Heart right ventricle (tissue), 16 donors: Measurements from ENCODE around the gene DUSP2. TPM values are rescaled to one million over a fixed set of nuclear protein-coding genes. Genes with fewer than 3 reads are reported as not detected.
A peak's percentile ranks its signal among the peaks of the same experiment; 100 is the strongest.
"Not testable (repeated sequence)": the region's sequence is repeated elsewhere in the genome, so short reads cannot be mapped to it uniquely, and the experiment has no call there.

Source experiments
- ATAC-seq, 8 donors: fragments of 200-7000 bp; cut with Tn5 transposase; one replicate each; pipeline ENCODE4 v1.9.1; 2020; ENCODE audit warnings: mild to moderate bottlenecking in 8 of 8, moderate library complexity in 8 of 8, moderate number of reproducible peaks in 1 of 8
- DNase-seq, 2 donors: peaks; one replicate each; pipeline ENCODE4 v3.0.0-alpha.2; 2020
- H3K27ac ChIP-seq, 10 donors: fragments of 200-600 bp; sonication (generic) in 2 of 10; one replicate each; pipeline versions ENCODE4 v1.5.0 to v1.8.0; 2020 to 2022; ENCODE audit warnings: mild to moderate bottlenecking in 3 of 10
- H3K27me3 ChIP-seq, 7 donors: fragments of 200-600 bp; one replicate each; pipeline ENCODE4 v1.8.0; 2021 to 2022; ENCODE audit warnings: mild to moderate bottlenecking in 2 of 7
- H3K36me3 ChIP-seq, 9 donors: fragments of 200-600 bp; sonication (generic) in 1 of 9; one replicate each; pipeline versions ENCODE4 v1.5.0 to v1.8.0; 2020 to 2022; ENCODE audit warnings: mild to moderate bottlenecking in 2 of 9
- H3K4me1 ChIP-seq, 9 donors: fragments of 200-600 bp; sonication (generic) in 1 of 9; one replicate each; pipeline versions ENCODE4 v1.5.0 to v1.8.0; 2020 to 2022; ENCODE audit warnings: mild to moderate bottlenecking in 4 of 9
- H3K4me3 ChIP-seq, 10 donors: fragments of 200-600 bp; sonication (generic) in 2 of 10; one replicate each; pipeline versions ENCODE4 v1.5.0 to v1.8.0; 2020 to 2022; ENCODE audit warnings: mild to moderate bottlenecking in 7 of 10, moderate library complexity in 2 of 10
- H3K9me3 ChIP-seq, 11 donors: fragments of 200-600 bp in 10 of 11; sonication (generic) in 2 of 11; one replicate each; pipeline versions ENCODE4 v1.5.0 to v1.8.0; 2013 to 2022; ENCODE audit warnings: mild to moderate bottlenecking in 2 of 11, control low read depth in 1 of 11, moderate library complexity in 1 of 11
- CTCF ChIP-seq, 9 donors: fragments of 200-600 bp; sonication (generic) in 2 of 9; IDR thresholded peaks; one replicate each; pipeline versions ENCODE4 v1.5.0 to v1.8.0; 2021 to 2022; ENCODE audit warnings: antibody characterized with exemption in 9 of 9, mild to moderate bottlenecking in 5 of 9, moderate library complexity in 1 of 9
- WGBS, 2 donors: extraction: QIAGEN DNeasy Blood & Tissue Kit; methylation state at CpG; one replicate each; pipeline ENCODE4 v1.1.7; 2013; ENCODE audit warnings: inconsistent platforms in 1 of 2; 5-methylcytosine and 5-hydroxymethylcytosine counted together
- intact Hi-C, 10 donors: fragments of 100-400 bp; cut with DNase I; formaldehyde crosslinking; loops; one replicate each; pipeline versions ENCODE4 v1.11.1 to v1.14.2; 2022
- polyA plus RNA-seq, 2 donors: library from polyadenylated mRNA; stranded (reverse); fragments of 200-250 nt; gene quantifications; one replicate each; pipeline ENCODE4 v1.2.3, GENCODE V29; 2013
- total RNA-seq, 10 donors: library from RNA; stranded (reverse); fragmentation: NEBNext Ultra II Directional in 3 of 10; extraction: Animal tissue kit (Norgen Biotek cat#: 25700) in 3 of 10; gene quantifications; one replicate each; pipeline versions ENCODE4 v1.2.1 to v1.2.4, GENCODE V29; 2021 to 2023
- donor health status: Arrhythmogenic right ventricular cardiomyopathy.
- donor health status: ischemic (EF 13 %, LVEDD 7.1; RV severe dilation, severe dysfunction).
- donor health status: healthy with polysubstance abuse.
- donor health status: DM: no; HTN: yes; CAD: no.
- donor health status: DM: no; HTN: no; CAD: no.
- donor health status: ischemic (EF 25% LVEDD 6.9; RV normal size, moderate dysfunction).
- donor health status: ischemic (EF 25% LVEDD 5.7; RV mildly dilated, moderate dysfunction).
- donor health status: healthy.
- donor health status: DM: yes; HTN: yes; CAD: no.
- donor health status: Ischemic cardiomyopathy.
- donor health status: ischemic (EF 35%, LVEDD 5.7; RV mildly dilated, moderate dysfunction).
- donor health status: nonischemic (EF 11% LVEDD 7.7; RV severe dilation, severe dysfunction).
- donor health status: DM: yes; HTN: yes; CAD: no.
- donor health status: PGD.
- donor health status: ischemic (EF 29% LVEDD 5.4; RV normal size, mild dysfunction).
- donor health status: nonischemic (EF 23%, LVEDD 6.1; RV moderate dilation, normal function).

DUSP2 gene
- total and polyA plus RNA-seq, 12 donors: 0.61 to 29.1 (median 2.7) TPM

GRCh38 chr2:96142217-96143113 lies 2.8 kb downstream of the DUSP2 start:
- WGBS, 2 donors: 82 to 85% methylated on average over 26 of the region's 26 CpGs
- ATAC-seq (no peak), DNase-seq (peak in 1 of 2 donors; percentile 8)
- Histone ChIP-seq H3K9me3 (no peaks in the 10 kb centered on the region), H3K4me1 (peaks cover 0 to 45% (median 31%) of the 10 kb centered on the region in 9 donors), H3K36me3 (peaks cover 0 to 9% (median 0%) of the 10 kb centered on the region in 9 donors), H3K4me3 (peak overlapping the region in 1 of 10 donors; percentile 68), H3K27ac (no peak overlapping the region), H3K27me3 (peaks cover 0 to 11% (median 0%) of the 10 kb centered on the region in 7 donors)
- intact Hi-C loops: loop anchor here in 5 of 10 donors (5.0 to 10.0 kb wide), 4 partner anchors 52 to 372 kb away; partner anchors contain the start of genes CIAO1 (in 2 of the 5) and TMEM127 (in 2 of the 5)
- TF ChIP-seq CTCF (IDR thresholded peaks at IDR 0.05): no peak

DNA sequence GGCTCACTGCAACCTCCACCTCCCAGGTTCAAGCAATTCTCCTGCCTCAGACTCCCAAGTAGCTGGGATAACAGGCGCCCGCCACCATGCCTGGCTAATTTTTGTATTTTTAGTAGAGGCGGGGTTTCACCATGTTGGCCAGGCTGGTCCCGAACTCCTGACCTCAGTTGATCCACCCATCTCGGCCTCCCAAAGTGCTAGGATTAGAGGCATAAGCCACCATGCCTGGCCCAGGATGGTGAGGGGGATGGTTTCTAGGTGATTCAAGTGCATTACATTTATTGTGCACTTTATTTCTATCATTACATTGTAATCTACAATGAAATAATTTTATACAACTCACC lies 3.6 kb downstream of the DUSP2 start:
- Histone ChIP-seq H3K27me3 (peaks cover 0 to 15% (median 0%) of the 10 kb centered on the region in 7 donors), H3K4me1 (peaks cover 0 to 36% (median 22%) of the 10 kb centered on the region in 9 donors)
- not testable (repeated sequence) for H3K4me3 ChIP-seq, H3K9me3 ChIP-seq, H3K27ac ChIP-seq, ATAC-seq, H3K36me3 ChIP-seq, DNase-seq
- 97% methylated on average over 5 of the region's 5 CpGs for WGBS, 2 donors
- intact Hi-C loops: loop anchor here in 5 of 10 donors (5.0 to 10.0 kb wide), 4 partner anchors 53 to 373 kb away; partner anchors contain the start of genes CIAO1 (in 2 of the 5) and TMEM127 (in 2 of the 5)

GRCh38 chr2:96140941-96141623 lies 4.2 kb downstream of the DUSP2 start:
- TF ChIP-seq CTCF (IDR thresholded peaks at IDR 0.05): no peak
- DNase-seq (peak in 1 of 2 donors; percentile 2), ATAC-seq (no peak)
- 95 to 96% methylated on average over 13 of the region's 13 CpGs for WGBS, 2 donors
- Histone ChIP-seq H3K27me3 (peaks cover 0 to 15% (median 0%) of the 10 kb centered on the region in 7 donors), H3K4me3 (no peak overlapping the region), H3K9me3 (no peaks in the 10 kb centered on the region), H3K27ac (no peak overlapping the region), H3K4me1 (peaks cover 0 to 31% (median 17%) of the 10 kb centered on the region in 9 donors), H3K36me3 (peaks cover 0 to 9% (median 0%) of the 10 kb centered on the region in 9 donors)
- intact Hi-C loops: loop anchor here in 5 of 10 donors (5.0 to 10.0 kb wide), 4 partner anchors 54 to 374 kb away; partner anchors contain the start of genes CIAO1 (in 2 of the 5) and TMEM127 (in 2 of the 5)

GRCh38 chr2:96139181-96139758 lies 6.0 kb downstream of the DUSP2 start:
- ATAC-seq: no peak
- WGBS, 2 donors: 86 to 89% methylated on average over 7 of the region's 7 CpGs
- no peak for TF ChIP-seq CTCF (IDR thresholded peaks at IDR 0.05)
- intact Hi-C loops: loop anchor here in 7 of 10 donors (2.0 to 10.0 kb wide), 7 partner anchors 33 to 373 kb away; partner anchors contain the start of gene NEURL3 (in 3 of the 7)
- H3K27ac ChIP-seq: no peak overlapping the region
- DNase-seq: peak in 1 of 2 donors; percentile 3
- H3K4me1 ChIP-seq: peaks cover 0 to 16% (median 2%) of the 10 kb centered on the region in 9 donors
- H3K9me3 ChIP-seq: no peaks in the 10 kb centered on the region
- H3K36me3 ChIP-seq: peaks cover 0 to 8% (median 0%) of the 10 kb centered on the region in 9 donors
- H3K27me3 ChIP-seq: peaks cover 0 to 19% (median 0%) of the 10 kb centered on the region in 7 donors
- no peak overlapping the region for H3K4me3 ChIP-seq
